Measurements from ENCODE around the gene ADAMTS7.
A peak's percentile ranks its signal among the peaks of the same experiment; 100 is the strongest.
"Not testable (repeated sequence)": the region's sequence is repeated elsewhere in the genome, so short reads cannot be mapped to it uniquely, and the experiment has no call there.

The ADAMTS7 gene

DNA sequence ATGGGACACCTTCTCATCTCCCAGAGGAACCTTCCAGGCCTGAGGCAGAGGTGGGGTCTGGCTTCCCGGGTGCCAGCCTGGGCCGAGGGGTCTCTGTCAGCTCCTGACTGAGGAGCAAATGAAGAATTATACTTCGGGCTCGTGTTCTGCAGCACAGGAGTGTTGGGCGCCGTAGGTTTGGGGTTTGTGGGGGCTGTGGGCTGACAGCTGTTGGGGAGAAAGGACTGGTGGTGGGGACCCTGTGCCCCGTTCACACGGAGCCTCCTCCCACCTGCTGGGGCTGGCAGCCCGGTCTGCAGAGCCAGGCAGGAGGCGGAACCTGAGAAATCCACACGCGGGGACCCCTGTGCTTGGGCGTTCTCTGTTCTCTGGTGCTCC lies 59.7 kb downstream of the ADAMTS7 start:
- Histone ChIP-seq H3K9me3 (ENCODE audit: insufficient read depth, low read depth, low read length) (no peaks in the 10 kb centered on the region), H3K14ac (ENCODE audit: low read length) (no peak overlapping the region), H3K18ac (ENCODE audit: low read length) (no peak overlapping the region), H2BK5ac (ENCODE audit: low read depth, low read length, poor library complexity) (no peak overlapping the region), H3K9ac (ENCODE audit: low read length) (no peak overlapping the region), H3K4me1 (ENCODE audit: control insufficient read depth in 1 of 2, insufficient read depth in 2 of 2, low read length in 2 of 2) (peaks cover 0 to 3% of the 10 kb centered on the region in 2 experiments), H3K36me3 (ENCODE audit: control insufficient read depth in 1 of 2, insufficient read depth in 2 of 2, low read length in 2 of 2) (no peaks in the 10 kb centered on the region), H3K79me1 (ENCODE audit: low read length) (no peaks in the 10 kb centered on the region), H3K27me3 (ENCODE audit: insufficient read depth, low read length) (no peaks in the 10 kb centered on the region), H4K8ac (ENCODE audit: low read depth, low read length) (no peak overlapping the region), H3K23ac (ENCODE audit: low read length) (no peak overlapping the region), H3K4ac (ENCODE audit: low read depth, low read length) (no peak overlapping the region), H3K27ac (ENCODE audit: low read depth, low read length) (no peak overlapping the region), H4K12ac (ENCODE audit: low read depth, low read length) (no peak overlapping the region), H2BK120ac (ENCODE audit: insufficient read depth, low read length, poor library complexity) (no peak overlapping the region), H4K91ac (ENCODE audit: low read depth, low read length) (no peak overlapping the region), H3K4me2 (ENCODE audit: low read length) (no peak overlapping the region), H2AK5ac (ENCODE audit: low read length) (no peak overlapping the region), H2BK12ac (ENCODE audit: low read length) (no peak overlapping the region), H3K79me2 (ENCODE audit: control insufficient read depth, insufficient read depth, low read length, poor library complexity) (no peaks in the 10 kb centered on the region), H2AFZ (ENCODE audit: insufficient read depth, low read length, poor library complexity) (no peak overlapping the region), H3K4me3 (ENCODE audit: low read depth, low read length) (no peak overlapping the region)
- no CpG with 5 or more reads among the region's 13 CpGs for WGBS (ENCODE audit: extremely low coverage, insufficient coverage, insufficient read length)
- DNase-seq = no peak

DNA sequence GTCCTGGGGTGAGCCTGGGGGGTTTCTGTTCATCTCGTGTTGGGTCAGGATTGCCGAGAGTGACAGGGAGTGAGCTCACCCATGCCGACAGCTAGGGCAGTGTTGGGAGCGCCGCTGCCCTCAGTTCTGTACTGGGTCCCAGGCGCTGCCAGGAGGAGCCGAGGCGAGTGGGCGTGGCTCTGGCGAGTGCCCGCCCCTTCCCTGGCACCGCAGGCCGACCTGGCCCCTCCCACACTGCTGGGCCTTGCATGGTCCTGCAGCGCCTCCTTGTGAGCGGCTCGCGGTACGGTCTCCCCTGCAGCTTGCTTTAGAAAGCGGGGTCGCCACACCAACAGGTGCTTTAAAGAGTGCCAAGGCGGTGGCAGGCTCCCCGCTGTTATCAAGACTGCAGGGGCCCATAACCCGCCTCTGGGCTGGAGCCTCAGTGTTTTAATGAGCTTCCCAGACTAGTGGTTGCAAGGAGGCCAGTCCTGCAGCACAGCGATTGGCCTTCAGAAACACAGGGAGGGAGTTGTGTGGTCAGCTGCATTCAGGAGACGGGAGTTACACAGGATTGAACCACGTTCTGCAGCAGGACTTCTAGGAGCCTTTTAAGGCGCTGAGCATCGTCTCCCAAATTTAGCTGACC lies 60.2 kb downstream of the ADAMTS7 start:
- not testable (repeated sequence) for H3K4me3 ChIP-seq (ENCODE audit: low read depth, low read length); H4K12ac ChIP-seq (ENCODE audit: low read depth, low read length); H3K79me1 ChIP-seq (ENCODE audit: low read length); H2BK120ac ChIP-seq (ENCODE audit: insufficient read depth, low read length, poor library complexity); H3K23ac ChIP-seq (ENCODE audit: low read length); H4K8ac ChIP-seq (ENCODE audit: low read depth, low read length); H3K4me1 ChIP-seq (ENCODE audit: control insufficient read depth in 1 of 2, insufficient read depth in 2 of 2, low read length in 2 of 2); H3K18ac ChIP-seq (ENCODE audit: low read length); H3K4ac ChIP-seq (ENCODE audit: low read depth, low read length); H2AK5ac ChIP-seq (ENCODE audit: low read length); H2BK12ac ChIP-seq (ENCODE audit: low read length); H3K14ac ChIP-seq (ENCODE audit: low read length); H2BK5ac ChIP-seq (ENCODE audit: low read depth, low read length, poor library complexity); H3K27me3 ChIP-seq (ENCODE audit: insufficient read depth, low read length); H3K27ac ChIP-seq (ENCODE audit: low read depth, low read length); H3K36me3 ChIP-seq (ENCODE audit: control insufficient read depth in 1 of 2, insufficient read depth in 2 of 2, low read length in 2 of 2); H3K79me2 ChIP-seq (ENCODE audit: control insufficient read depth, insufficient read depth, low read length, poor library complexity); H2AFZ ChIP-seq (ENCODE audit: insufficient read depth, low read length, poor library complexity); H3K4me2 ChIP-seq (ENCODE audit: low read length); H4K91ac ChIP-seq (ENCODE audit: low read depth, low read length); H3K9me3 ChIP-seq (ENCODE audit: insufficient read depth, low read depth, low read length); H3K9ac ChIP-seq (ENCODE audit: low read length)
- WGBS (ENCODE audit: extremely low coverage, insufficient coverage, insufficient read length) = no CpG with 5 or more reads among the region's 28 CpGs
- DNase-seq = peak; percentile 72 to 87

DNA sequence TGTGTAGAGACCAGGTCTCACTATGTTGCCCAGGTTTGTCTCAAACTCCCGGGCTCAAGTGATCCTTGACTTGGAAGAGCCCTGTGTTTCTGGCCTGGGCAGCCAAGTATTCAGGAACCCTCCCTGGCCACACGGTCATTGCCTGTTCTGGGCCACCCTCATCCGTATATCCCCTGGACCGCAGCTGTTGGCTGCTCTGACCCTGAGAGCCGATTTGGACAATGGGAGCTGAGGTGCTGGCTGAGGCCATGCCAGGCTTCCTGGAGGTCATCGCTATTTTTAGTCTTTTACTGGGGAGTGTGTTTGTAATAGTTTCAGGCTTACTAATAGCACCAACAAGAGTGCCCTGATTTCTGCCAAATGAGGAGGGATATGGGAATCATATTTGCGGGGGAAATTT lies 60.7 kb downstream of the ADAMTS7 start:
- H3K27ac ChIP-seq (ENCODE audit: low read depth, low read length) = no peak overlapping the region
- no peak overlapping the region for H3K9ac ChIP-seq (ENCODE audit: low read length)
- H4K8ac ChIP-seq (ENCODE audit: low read depth, low read length) = no peak overlapping the region
- no peak overlapping the region for H2AFZ ChIP-seq (ENCODE audit: insufficient read depth, low read length, poor library complexity)
- no peak for DNase-seq
- peaks cover 0 to 3% of the 10 kb centered on the region in 2 experiments for H3K4me1 ChIP-seq (ENCODE audit: control insufficient read depth in 1 of 2, insufficient read depth in 2 of 2, low read length in 2 of 2)
- no peaks in the 10 kb centered on the region for H3K79me2 ChIP-seq (ENCODE audit: control insufficient read depth, insufficient read depth, low read length, poor library complexity)
- no peak overlapping the region for H2AK5ac ChIP-seq (ENCODE audit: low read length)
- no peak overlapping the region for H3K4me3 ChIP-seq (ENCODE audit: low read depth, low read length)
- WGBS (ENCODE audit: extremely low coverage, insufficient coverage, insufficient read length) = no CpG with 5 or more reads among the region's 7 CpGs
- H3K79me1 ChIP-seq (ENCODE audit: low read length) = no peaks in the 10 kb centered on the region
- no peak overlapping the region for H3K18ac ChIP-seq (ENCODE audit: low read length)
- no peak overlapping the region for H2BK5ac ChIP-seq (ENCODE audit: low read depth, low read length, poor library complexity)
- no peak overlapping the region for H3K23ac ChIP-seq (ENCODE audit: low read length)
- no peak overlapping the region for H3K4ac ChIP-seq (ENCODE audit: low read depth, low read length)
- no peak overlapping the region for H4K12ac ChIP-seq (ENCODE audit: low read depth, low read length)
- H4K91ac ChIP-seq (ENCODE audit: low read depth, low read length) = no peak overlapping the region
- H3K27me3 ChIP-seq (ENCODE audit: insufficient read depth, low read length) = no peaks in the 10 kb centered on the region
- no peak overlapping the region for H2BK12ac ChIP-seq (ENCODE audit: low read length)
- H3K9me3 ChIP-seq (ENCODE audit: insufficient read depth, low read depth, low read length) = no peaks in the 10 kb centered on the region
- no peak overlapping the region for H3K4me2 ChIP-seq (ENCODE audit: low read length)
- no peak overlapping the region for H2BK120ac ChIP-seq (ENCODE audit: insufficient read depth, low read length, poor library complexity)
- H3K14ac ChIP-seq (ENCODE audit: low read length) = no peak overlapping the region
- no peaks in the 10 kb centered on the region for H3K36me3 ChIP-seq (ENCODE audit: control insufficient read depth in 1 of 2, insufficient read depth in 2 of 2, low read length in 2 of 2)

DNA sequence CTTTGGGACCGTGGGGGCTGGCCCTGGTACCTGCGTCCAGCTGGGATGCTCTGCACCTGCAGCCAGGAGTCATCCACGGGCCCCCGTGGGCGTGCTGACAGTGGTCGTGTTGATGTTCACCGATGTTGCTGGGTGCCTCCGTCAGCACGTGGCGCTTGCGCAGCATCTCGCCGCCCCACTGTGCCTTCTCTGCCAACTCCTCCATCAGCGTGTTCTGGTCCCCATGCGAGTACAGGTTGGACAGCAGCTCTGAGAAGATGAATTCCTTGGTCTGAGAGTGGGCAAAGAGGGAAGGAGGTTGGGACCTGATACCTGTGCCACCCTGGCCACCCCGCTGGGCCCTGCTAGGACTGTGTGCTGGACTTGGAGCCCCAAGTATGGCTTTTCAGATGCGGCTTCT lies 61.4 kb downstream of the ADAMTS7 start:
- Histone ChIP-seq H3K4ac (ENCODE audit: low read depth, low read length) (no peak overlapping the region), H3K79me2 (ENCODE audit: control insufficient read depth, insufficient read depth, low read length, poor library complexity) (no peaks in the 10 kb centered on the region), H4K12ac (ENCODE audit: low read depth, low read length) (no peak overlapping the region), H3K9ac (ENCODE audit: low read length) (no peak overlapping the region), H3K79me1 (ENCODE audit: low read length) (no peaks in the 10 kb centered on the region), H3K4me1 (ENCODE audit: control insufficient read depth in 1 of 2, insufficient read depth in 2 of 2, low read length in 2 of 2) (peaks cover 0 to 3% of the 10 kb centered on the region in 2 experiments), H3K14ac (ENCODE audit: low read length) (no peak overlapping the region), H3K36me3 (ENCODE audit: control insufficient read depth in 1 of 2, insufficient read depth in 2 of 2, low read length in 2 of 2) (no peaks in the 10 kb centered on the region), H2BK5ac (ENCODE audit: low read depth, low read length, poor library complexity) (no peak overlapping the region), H2BK12ac (ENCODE audit: low read length) (no peak overlapping the region), H3K27ac (ENCODE audit: low read depth, low read length) (no peak overlapping the region), H4K91ac (ENCODE audit: low read depth, low read length) (no peak overlapping the region), H3K4me3 (ENCODE audit: low read depth, low read length) (no peak overlapping the region), H4K8ac (ENCODE audit: low read depth, low read length) (no peak overlapping the region), H2BK120ac (ENCODE audit: insufficient read depth, low read length, poor library complexity) (no peak overlapping the region), H3K27me3 (ENCODE audit: insufficient read depth, low read length) (no peaks in the 10 kb centered on the region), H3K4me2 (ENCODE audit: low read length) (no peak overlapping the region), H2AFZ (ENCODE audit: insufficient read depth, low read length, poor library complexity) (no peak overlapping the region), H2AK5ac (ENCODE audit: low read length) (no peak overlapping the region), H3K23ac (ENCODE audit: low read length) (no peak overlapping the region), H3K9me3 (ENCODE audit: insufficient read depth, low read depth, low read length) (no peaks in the 10 kb centered on the region), H3K18ac (ENCODE audit: low read length) (no peak overlapping the region)
- DNase-seq = no peak
- no CpG with 5 or more reads among the region's 17 CpGs for WGBS (ENCODE audit: extremely low coverage, insufficient coverage, insufficient read length)
